HG02840 (cell line): ENCODE measurements around the gene ZNF581.

Source experiments
- ATAC-seq: cut with Tn5 transposase; IDR thresholded peaks from one replicate; pipeline ENCODE4 v1.9.1; 2021; ENCODE audit warnings: mild to moderate bottlenecking, moderate library complexity, moderate number of reproducible peaks; ENCODE audit not compliant: unreplicated experiment, low FRiP score

Gene ZNF581

GRCh38 chr19:55676889-55677505 is 33.5 kb downstream of the ZNF581 start:
- no peak for ATAC-seq

- ATAC-seq: no peak
Measured at GRCh38 chr19:55677572-55678028, 34.2 kb downstream of the ZNF581 start.

- peak; percentile 48 for ATAC-seq
Measured at GRCh38 chr19:55678121-55678671, 34.7 kb downstream of the ZNF581 start.

DNA sequence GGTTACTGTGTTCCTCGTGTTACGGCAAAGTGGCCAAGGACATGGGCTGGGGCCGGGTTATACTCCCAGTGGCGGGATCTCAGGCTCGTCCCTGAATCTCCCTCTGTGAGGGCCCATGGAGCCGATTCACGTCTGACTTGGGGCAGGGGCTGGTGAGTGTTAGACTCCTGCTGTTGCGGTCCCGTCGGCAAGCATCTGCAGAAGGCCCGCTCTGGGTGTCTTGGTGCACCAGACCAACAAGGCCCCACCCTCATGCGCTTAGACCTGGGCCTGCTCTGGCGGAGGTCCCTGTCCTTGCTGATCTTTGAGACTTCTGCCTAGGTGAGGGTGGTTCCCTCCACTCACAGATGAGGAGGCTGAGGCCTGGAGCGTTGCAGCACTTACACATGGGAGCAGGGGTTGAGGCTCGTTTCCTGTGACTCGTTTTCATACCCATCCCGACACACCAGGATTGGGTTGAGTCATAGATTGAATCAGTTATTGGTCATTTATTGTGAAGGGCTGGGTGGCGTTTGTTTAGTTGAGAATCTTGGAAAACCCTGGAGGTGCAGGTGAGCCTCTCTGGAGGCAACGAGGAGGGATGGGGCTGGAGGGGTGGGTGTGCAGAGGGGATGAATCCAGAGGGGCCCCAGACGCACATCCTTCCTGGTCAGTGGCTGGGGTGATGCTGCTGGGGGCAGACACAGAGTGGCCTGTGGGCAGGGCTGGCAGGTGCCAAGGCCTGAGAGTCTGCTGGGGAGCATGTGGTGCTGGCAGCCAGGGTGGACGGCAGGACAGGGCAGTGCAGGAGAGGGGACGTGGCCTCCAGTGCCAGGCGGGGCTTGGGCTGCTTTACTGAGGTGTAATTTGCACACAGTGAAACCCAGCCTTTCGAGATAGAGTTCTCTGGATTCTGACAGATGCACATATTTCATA is 36.2 kb downstream of the ZNF581 start:
- no peak for ATAC-seq

- no peak for ATAC-seq
Measured at GRCh38 chr19:55680339-55681130, 37.1 kb downstream of the ZNF581 start.

DNA sequence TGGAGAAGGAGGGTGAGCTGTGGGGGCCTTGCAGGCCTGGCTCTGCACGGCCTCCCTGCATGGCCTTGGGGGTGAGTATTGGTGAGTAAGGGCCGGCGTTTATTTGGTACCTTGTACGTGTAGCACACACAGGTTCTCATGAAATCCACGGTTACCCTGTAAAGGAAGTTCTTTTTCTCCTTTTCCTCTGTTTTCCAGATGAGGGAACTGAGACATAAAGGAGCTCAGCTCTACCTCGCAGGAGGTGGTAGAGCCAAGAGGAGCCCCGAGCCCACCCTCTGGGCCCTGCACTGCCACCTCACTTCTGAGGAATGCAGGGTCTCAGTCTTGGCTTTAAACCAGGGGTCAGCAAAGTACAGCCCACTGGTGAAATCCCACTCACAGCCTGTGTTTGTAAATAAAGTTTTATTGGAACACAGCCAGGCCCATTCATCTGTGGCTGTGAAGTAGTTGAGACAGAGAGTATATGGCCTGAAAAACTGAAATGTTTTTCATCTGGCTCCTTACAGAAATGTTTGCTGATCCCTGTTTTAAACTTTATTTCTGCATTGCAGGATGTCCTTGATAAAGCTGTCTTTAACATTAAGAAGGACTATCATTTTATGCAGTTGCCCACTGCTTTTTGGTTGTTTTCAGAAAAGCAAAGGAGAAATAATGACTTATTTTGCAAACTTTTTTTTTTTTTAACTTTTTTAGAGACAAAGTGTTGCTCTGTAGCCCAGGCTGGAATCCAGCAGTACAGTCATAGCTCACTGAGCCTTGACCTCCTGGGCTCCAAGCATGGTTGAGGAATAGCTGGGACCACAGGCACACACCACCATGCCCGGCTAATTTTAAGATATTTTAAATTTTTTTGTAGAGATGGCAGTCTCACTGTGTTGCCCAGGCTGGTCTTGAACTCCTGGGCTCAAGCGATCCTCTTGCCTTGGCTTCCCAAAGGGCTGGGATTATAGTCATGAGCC is 38.0 kb downstream of the ZNF581 start:
- no peak for ATAC-seq

GRCh38 chr19:55683449-55684261 is 40.2 kb downstream of the ZNF581 start:
- ATAC-seq: no peak

GRCh38 chr19:55684946-55685681 is 41.7 kb downstream of the ZNF581 start:
- no peak for ATAC-seq

DNA sequence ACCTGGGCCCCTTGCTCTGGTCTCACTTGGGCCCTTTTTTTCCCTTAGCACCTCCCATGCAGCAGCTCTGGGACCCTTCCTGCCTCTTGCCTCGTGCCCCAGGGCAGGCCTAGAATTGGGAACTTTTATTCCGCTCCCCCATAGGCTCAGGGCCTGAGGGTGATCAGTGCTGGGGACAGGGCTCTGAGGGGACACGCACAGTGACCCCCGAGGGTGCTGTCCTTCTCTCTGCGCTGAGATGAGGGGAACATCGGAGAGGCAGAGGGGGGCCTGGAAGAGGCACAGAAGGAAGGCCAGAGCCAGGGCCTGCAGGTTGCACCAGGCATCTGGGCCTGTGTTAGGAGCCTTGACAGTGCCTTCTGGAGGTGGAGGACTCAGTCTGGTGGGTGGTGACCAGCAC is 42.3 kb downstream of the ZNF581 start:
- no peak for ATAC-seq

DNA sequence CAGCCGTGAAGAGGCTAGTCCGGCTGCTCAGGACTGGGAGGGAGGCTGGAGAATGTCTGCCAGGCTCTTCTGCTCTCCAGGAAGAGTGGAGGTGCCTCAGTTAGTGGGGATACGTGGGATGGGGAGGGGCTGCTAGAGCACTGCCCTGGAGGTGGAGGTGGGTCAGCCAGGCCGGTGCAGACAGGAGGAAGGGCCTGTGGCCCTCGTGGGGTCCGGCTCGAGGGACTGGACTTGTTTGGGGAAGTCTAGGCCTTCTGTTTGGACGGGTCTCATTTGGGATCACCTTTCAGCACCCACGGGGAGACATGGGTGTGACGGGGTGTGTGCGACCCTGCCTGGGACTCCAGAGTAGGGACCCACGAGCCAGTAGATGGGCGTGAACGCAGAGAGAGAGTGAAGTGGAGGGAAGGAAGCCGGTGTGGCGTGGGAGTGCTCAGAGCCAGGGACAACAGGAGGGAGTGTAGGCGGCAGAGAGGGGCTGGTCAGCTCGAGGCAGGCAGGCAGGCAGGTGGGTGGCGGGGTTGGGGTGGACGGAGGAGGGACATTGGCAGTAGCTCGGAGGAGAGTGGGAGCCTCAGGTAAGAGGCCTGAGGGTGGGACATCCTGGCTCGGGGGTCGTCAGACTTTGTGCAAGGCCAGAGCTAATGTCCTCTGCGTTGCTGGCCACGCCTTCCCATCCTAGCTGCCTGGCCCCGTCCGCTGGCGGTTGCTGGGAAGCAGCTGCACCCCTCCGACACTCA is 43.0 kb downstream of the ZNF581 start:
- no peak for ATAC-seq

DNA sequence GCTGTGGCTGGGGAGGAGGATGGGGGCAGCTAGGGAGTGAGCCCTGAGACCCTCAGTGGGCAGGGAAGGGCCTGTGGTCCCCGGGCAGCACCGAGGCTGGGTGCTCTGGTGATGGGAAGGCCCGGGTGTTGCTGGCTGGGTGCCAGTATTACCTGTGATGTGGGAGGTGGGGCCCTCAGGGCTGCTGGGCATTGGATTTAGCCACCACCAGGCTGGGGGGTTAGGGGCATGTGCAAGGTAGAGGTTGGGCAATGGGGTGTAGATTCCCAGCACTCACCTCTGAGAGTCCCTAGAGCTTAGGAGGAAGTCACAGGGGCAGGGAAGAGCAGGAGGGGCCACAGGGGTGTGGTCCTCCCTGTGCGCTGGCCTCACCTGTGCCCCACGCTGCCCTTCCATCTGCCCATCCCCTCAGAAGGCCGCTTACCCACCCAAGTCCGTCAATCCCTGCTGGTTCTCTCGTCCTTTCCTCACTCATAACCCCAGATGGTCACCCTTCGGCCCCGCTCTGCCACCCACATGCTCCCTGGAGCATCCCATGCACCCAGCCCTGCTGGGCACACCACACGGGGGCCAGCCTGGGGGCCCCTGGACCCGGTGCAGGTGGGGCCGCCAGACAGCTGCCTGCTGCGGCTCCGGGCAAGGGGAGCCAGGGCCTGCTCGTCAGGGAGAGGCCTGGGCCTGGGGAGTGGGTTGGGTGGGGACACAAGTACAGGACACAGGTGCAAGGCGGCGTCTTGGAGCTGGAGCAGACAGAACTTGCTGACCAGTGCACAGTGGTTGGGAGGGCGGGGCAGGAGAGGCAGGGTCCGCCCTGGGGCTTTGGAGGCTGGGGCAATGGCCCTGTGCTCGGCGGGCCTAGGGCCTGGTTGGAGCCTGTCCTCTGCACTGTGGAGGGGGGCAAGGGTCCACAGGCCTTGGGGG is 44.1 kb downstream of the ZNF581 start:
- ATAC-seq: no peak

DNA sequence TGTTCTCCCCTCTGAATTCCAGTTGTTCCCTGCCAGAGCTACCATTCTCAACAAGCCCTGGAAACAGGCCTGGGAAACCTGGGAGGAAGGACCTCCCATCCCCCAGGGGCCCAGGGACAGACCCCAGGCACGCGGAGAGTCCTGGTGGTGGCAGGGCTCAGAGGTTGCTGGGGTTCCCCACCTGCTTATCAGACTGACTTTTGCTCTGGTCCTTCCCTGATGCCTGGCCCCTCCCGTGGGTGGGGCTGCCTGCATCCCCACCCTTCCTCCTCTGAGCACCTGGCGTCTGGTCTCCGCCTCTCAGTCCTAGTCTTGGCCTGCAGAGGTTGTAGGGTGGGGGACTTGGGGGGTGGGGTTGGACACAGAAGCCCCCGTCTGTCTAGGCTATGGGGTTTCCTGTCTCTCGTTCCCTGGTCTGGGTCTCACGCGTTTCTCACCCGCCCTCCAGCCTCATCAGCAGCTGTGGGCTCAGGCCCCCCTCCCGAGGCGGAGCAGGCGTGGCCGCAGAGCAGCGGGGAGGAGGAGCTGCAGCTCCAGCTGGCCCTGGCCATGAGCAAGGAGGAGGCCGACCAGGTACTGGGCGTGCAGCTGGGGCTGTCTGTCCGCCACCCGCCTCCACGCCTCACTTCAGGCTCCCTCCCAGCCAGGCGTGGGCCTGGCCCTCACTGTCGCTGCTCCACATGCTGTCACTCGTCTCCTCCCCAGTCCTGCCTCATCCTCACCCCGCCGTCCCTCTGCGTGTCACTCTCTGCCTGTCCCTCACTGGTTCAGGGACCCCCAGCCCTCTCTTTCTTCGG is 45.2 kb downstream of the ZNF581 start:
- no peak for ATAC-seq

- no peak for ATAC-seq
Measured at GRCh38 chr19:55689411-55690108, 46.1 kb downstream of the ZNF581 start.

DNA sequence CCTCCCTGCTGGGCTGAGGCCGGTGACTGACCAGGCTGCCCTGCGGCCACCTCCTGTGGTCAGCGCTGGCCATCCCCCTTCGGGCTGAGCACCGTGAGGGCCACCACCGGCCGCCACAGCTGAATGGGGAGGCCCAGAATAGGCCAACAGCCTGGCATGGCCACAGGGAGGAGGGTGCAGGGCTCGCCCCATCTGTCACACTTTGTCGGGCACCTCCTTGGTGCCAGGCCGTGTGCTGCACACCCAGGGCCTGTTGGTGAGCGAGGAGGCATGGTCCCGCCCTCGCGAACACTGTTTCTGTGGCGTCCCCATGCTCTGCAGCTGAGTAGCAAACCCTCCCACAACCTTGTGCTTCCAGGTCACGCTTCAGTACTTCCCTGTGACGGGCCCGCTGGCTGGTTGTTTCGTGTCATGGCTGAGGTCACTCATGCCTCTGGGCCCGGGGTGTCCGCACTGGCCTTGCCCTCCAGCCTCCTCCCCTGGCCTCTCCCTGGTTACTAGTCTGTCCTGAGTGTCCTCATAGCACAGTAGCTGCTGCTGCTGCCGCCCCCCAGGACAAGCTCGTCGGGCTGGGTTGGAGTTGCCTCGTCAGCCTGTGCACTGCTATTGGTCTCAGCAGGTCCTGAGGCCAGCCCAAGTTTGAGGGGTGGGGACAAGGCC is 46.8 kb downstream of the ZNF581 start:
- ATAC-seq: no peak
